NCI-H1092 treated with DMSO at 0.1 percent for 48 hours (cell line): ENCODE results near the gene EMP1.

Experiments
- DNase-seq: peaks from one replicate; lab custom pipeline; 2025; lab: John Stamatoyannopoulos, UW

Gene EMP1

GRCh38 chr12:13197526-13198143 lies 1.1 kb downstream of the EMP1 start:
- DNase-seq: no peak

- DNase-seq: no peak
Observed at GRCh38 chr12:13198241-13198640, 1.7 kb downstream of the EMP1 start.

GRCh38 chr12:13198876-13199275 lies 2.4 kb downstream of the EMP1 start:
- DNase-seq: no peak

- no peak for DNase-seq
Observed at GRCh38 chr12:13199592-13199991, 3.1 kb downstream of the EMP1 start.

- DNase-seq: no peak
Observed at GRCh38 chr12:13200841-13201240, 4.3 kb downstream of the EMP1 start.

- DNase-seq: no peak
Observed at GRCh38 chr12:13203034-13203922, 6.8 kb downstream of the EMP1 start.

- no peak for DNase-seq
Observed at GRCh38 chr12:13204428-13204827, 7.9 kb downstream of the EMP1 start.

- no peak for DNase-seq
Observed at GRCh38 chr12:13205809-13206559, 9.5 kb downstream of the EMP1 start.

- DNase-seq: no peak
Observed at GRCh38 chr12:13206560-13206897, 10.0 kb downstream of the EMP1 start.

GRCh38 chr12:13208533-13209435 lies 12.3 kb downstream of the EMP1 start:
- DNase-seq: no peak

- DNase-seq: no peak
Observed at GRCh38 chr12:13209436-13210235, 13.1 kb downstream of the EMP1 start.

GRCh38 chr12:13210236-13211190 lies 14.0 kb downstream of the EMP1 start:
- DNase-seq: no peak

- DNase-seq: no peak
Observed at GRCh38 chr12:13211191-13211858, 14.8 kb downstream of the EMP1 start.

- DNase-seq: peak; percentile 72
Observed at GRCh38 chr12:13211859-13212664, 15.5 kb downstream of the EMP1 start.

GRCh38 chr12:13215056-13215455 lies 18.5 kb downstream of the EMP1 start:
- no peak for DNase-seq

- no peak for DNase-seq
Observed at GRCh38 chr12:13218641-13219040, 22.1 kb downstream of the EMP1 start.

- DNase-seq: no peak
Observed at GRCh38 chr12:13219320-13219719, 22.8 kb downstream of the EMP1 start.

- DNase-seq: no peak
Observed at GRCh38 chr12:13220838-13221237, 24.3 kb downstream of the EMP1 start.
